ENCODE results near the gene PRKAR2A.

- TF ChIP-seq CTCF (IDR thresholded peaks at IDR 0.05) = peak; percentile 32
- no peak for TF ChIP-seq POLR2A (IDR thresholded peaks at IDR 0.05; ENCODE audit: low read length)
- no peak for TF ChIP-seq RCOR1 (IDR thresholded peaks at IDR 0.05; ENCODE audit: low read depth, low read length)
Observed at GRCh38 chr3:48765376-48765775, 82.3 kb downstream of the PRKAR2A start.
